Measurements from ENCODE around the gene LRRC32.

LRRC32 gene

DNA sequence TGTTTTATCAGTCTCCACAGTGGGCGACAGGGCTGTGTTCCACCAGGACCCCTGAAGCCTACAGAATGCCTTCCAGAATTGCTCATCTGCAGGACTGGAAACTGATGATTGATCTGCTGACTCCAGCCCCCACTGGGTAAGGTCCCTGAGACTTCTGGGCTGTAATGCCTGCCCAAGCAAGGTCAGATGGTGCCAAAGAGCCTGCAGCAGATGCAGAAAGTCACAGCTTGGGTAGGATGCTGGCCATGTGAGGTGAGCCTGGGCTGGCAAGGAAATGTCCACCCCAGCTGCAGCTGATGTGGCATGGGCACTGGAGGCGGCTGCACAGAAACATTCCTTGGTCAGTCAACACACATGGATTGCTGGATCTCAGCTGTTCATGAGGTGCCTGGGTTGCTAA lies 30.9 kb downstream of the LRRC32 start:
- TF ChIP-seq, protein P1, sequence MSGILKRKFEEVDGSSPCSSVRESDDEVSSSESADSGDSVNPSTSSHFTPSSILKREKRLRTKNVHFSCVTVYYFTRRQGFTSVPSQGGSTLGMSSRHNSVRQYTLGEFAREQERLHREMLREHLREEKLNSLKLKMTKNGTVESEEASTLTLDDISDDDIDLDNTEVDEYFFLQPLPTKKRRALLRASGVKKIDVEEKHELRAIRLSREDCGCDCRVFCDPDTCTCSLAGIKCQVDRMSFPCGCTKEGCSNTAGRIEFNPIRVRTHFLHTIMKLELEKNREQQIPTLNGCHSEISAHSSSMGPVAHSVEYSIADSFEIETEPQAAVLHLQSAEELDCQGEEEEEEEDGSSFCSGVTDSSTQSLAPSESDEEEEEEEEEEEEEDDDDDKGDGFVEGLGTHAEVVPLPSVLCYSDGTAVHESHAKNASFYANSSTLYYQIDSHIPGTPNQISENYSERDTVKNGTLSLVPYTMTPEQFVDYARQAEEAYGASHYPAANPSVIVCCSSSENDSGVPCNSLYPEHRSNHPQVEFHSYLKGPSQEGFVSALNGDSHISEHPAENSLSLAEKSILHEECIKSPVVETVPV (CRISPR knock-in tag; IDR thresholded peaks at IDR 0.05) = no peak
- TF ChIP-seq CSDC2 (CRISPR knock-in tag; IDR thresholded peaks at IDR 0.05) (no peak), TCF4 (CRISPR knock-in tag; IDR thresholded peaks at IDR 0.05; ENCODE audit: borderline replicate concordance) (no peak)
- ATAC-seq = no peak

DNA sequence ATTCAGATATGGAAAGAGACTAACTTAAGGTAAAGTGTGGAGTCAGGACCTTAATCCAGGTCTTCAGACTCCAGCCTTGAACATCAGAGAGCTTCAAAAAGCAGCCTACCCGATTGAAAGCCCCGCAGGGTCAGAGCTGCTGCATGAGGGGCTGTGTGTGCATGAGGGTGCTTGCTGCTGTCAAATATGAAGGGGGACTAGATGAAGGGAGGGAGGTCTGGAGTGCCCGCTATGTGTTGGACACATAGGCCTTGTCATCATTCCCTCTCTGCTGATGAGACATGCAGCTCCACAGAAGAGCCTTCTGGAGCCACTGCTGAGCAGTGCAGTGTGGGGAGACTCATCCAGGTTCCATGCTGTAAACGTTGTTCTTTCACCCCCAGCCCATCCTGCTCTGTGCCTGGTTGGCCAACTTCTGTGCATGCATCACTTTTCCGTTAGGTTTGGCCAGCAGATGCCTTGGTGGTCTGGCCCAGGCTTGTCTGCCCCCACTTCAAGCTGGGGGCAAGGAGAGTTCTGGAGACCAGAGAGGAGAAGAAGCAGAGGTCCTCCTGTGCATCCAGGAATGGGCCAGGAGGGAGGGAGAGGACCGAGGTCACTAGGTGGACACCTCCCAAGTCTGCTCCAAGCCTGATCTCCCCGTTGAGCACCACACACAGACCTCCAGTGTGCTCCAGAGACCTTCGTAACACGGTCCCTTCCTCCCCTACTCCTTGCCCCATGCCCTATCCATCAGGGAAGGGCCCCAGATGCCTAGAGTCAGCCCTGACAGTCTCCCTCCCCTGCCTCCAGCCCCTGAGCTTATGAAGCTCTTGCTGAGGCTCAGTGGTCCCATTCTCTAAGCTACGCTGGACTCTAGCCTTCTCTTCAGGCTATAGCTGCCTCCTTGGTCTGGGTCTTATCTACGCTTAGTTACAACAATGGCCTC lies 32.0 kb downstream of the LRRC32 start:
- no peak for ATAC-seq
- TF ChIP-seq GLIS3 (CRISPR knock-in tag; IDR thresholded peaks at IDR 0.05) (no peak), ZNF8 (CRISPR knock-in tag; IDR thresholded peaks at IDR 0.05) (no peak), ZNF70 (CRISPR knock-in tag; IDR thresholded peaks at IDR 0.05) (no peak), TOX (CRISPR knock-in tag; IDR thresholded peaks at IDR 0.05; ENCODE audit: borderline replicate concordance) (no peak), RARB (CRISPR knock-in tag; IDR thresholded peaks at IDR 0.05) (no peak), BACH2 (CRISPR knock-in tag; IDR thresholded peaks at IDR 0.05; ENCODE audit: borderline replicate concordance) (no peak), ESRRG (CRISPR knock-in tag; IDR thresholded peaks at IDR 0.05) (no peak), ISL1 (CRISPR knock-in tag; IDR thresholded peaks at IDR 0.05) (no peak), TCF4 (CRISPR knock-in tag; IDR thresholded peaks at IDR 0.05; ENCODE audit: borderline replicate concordance) (no peak), SNAI2 (CRISPR knock-in tag; IDR thresholded peaks at IDR 0.05) (no peak), ZFP3 (CRISPR knock-in tag; IDR thresholded peaks at IDR 0.05) (no peak), PPARA (CRISPR knock-in tag; IDR thresholded peaks at IDR 0.05; ENCODE audit: borderline replicate concordance) (no peak), ZNF565 (CRISPR knock-in tag; conservative IDR thresholded peaks at IDR 0.05; ENCODE audit: low read depth) (no peak)
- TF ChIP-seq, protein P2, sequence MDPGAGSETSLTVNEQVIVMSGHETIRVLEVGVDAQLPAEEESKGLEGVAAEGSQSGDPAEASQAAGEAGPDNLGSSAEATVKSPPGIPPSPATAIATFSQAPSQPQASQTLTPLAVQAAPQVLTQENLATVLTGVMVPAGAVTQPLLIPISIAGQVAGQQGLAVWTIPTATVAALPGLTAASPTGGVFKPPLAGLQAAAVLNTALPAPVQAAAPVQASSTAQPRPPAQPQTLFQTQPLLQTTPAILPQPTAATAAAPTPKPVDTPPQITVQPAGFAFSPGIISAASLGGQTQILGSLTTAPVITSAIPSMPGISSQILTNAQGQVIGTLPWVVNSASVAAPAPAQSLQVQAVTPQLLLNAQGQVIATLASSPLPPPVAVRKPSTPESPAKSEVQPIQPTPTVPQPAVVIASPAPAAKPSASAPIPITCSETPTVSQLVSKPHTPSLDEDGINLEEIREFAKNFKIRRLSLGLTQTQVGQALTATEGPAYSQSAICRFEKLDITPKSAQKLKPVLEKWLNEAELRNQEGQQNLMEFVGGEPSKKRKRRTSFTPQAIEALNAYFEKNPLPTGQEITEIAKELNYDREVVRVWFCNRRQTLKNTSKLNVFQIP (CRISPR knock-in tag; IDR thresholded peaks at IDR 0.05; ENCODE audit: borderline replicate concordance, low read depth) = no peak
- TF ChIP-seq, protein P3, sequence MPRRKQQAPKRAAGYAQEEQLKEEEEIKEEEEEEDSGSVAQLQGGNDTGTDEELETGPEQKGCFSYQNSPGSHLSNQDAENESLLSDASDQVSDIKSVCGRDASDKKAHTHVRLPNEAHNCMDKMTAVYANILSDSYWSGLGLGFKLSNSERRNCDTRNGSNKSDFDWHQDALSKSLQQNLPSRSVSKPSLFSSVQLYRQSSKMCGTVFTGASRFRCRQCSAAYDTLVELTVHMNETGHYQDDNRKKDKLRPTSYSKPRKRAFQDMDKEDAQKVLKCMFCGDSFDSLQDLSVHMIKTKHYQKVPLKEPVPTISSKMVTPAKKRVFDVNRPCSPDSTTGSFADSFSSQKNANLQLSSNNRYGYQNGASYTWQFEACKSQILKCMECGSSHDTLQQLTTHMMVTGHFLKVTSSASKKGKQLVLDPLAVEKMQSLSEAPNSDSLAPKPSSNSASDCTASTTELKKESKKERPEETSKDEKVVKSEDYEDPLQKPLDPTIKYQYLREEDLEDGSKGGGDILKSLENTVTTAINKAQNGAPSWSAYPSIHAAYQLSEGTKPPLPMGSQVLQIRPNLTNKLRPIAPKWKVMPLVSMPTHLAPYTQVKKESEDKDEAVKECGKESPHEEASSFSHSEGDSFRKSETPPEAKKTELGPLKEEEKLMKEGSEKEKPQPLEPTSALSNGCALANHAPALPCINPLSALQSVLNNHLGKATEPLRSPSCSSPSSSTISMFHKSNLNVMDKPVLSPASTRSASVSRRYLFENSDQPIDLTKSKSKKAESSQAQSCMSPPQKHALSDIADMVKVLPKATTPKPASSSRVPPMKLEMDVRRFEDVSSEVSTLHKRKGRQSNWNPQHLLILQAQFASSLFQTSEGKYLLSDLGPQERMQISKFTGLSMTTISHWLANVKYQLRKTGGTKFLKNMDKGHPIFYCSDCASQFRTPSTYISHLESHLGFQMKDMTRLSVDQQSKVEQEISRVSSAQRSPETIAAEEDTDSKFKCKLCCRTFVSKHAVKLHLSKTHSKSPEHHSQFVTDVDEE (CRISPR knock-in tag; IDR thresholded peaks at IDR 0.05) = no peak
- TF ChIP-seq, protein P4, sequence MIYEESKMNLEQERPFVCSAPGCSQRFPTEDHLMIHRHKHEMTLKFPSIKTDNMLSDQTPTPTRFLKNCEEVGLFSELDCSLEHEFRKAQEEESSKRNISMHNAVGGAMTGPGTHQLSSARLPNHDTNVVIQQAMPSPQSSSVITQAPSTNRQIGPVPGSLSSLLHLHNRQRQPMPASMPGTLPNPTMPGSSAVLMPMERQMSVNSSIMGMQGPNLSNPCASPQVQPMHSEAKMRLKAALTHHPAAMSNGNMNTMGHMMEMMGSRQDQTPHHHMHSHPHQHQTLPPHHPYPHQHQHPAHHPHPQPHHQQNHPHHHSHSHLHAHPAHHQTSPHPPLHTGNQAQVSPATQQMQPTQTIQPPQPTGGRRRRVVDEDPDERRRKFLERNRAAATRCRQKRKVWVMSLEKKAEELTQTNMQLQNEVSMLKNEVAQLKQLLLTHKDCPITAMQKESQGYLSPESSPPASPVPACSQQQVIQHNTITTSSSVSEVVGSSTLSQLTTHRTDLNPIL (CRISPR knock-in tag; IDR thresholded peaks at IDR 0.05; ENCODE audit: low read depth) = no peak
- TF ChIP-seq, protein P5, sequence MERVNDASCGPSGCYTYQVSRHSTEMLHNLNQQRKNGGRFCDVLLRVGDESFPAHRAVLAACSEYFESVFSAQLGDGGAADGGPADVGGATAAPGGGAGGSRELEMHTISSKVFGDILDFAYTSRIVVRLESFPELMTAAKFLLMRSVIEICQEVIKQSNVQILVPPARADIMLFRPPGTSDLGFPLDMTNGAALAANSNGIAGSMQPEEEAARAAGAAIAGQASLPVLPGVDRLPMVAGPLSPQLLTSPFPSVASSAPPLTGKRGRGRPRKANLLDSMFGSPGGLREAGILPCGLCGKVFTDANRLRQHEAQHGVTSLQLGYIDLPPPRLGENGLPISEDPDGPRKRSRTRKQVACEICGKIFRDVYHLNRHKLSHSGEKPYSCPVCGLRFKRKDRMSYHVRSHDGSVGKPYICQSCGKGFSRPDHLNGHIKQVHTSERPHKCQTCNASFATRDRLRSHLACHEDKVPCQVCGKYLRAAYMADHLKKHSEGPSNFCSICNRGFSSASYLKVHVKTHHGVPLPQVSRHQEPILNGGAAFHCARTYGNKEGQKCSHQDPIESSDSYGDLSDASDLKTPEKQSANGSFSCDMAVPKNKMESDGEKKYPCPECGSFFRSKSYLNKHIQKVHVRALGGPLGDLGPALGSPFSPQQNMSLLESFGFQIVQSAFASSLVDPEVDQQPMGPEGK (CRISPR knock-in tag; IDR thresholded peaks at IDR 0.05; ENCODE audit: borderline replicate concordance) = no peak

DNA sequence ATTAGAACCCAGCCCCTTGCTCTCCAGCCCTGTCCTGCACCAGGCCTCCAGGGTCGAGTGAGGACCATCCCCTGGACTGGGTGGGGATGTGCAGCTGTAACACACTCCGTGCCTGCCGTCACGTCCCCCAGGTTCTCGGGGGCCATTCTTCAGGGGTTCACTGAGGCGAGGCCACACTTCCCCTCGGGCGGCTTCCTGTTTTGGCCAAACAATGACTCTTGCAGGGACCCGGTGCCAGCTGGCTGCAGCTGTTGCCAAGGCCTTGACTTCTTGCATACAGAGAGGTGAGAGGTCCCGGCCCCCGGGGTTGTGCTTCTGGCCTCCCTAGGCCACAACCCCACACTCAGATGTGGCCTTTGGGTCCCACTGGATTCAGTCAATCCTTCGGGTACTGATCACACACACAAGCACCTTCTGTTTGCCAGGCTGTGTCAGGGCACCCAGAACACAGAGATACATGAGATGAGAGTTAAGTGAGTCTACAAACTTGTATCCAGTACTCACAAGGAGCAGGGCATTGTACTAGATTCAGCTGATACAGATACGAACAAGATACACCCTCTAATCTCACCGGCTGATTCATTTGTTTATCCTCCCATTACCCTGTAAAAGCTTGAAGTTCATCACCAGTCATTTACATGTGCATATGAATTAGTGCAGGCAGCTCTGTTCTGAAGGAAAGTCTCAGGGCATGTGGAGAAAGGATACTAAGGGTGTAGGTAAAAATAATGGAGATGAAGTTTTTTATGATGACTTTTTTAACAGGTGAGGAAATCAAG lies 32.9 kb downstream of the LRRC32 start:
- ATAC-seq = no peak
- TF ChIP-seq, protein P2 (CRISPR knock-in tag; IDR thresholded peaks at IDR 0.05; ENCODE audit: borderline replicate concordance, low read depth) = no peak
- TF ChIP-seq BACH2 (CRISPR knock-in tag; IDR thresholded peaks at IDR 0.05; ENCODE audit: borderline replicate concordance) (no peak), OSR1 (CRISPR knock-in tag; IDR thresholded peaks at IDR 0.05) (no peak), RARB (CRISPR knock-in tag; IDR thresholded peaks at IDR 0.05) (no peak), ZFP30 (CRISPR knock-in tag; IDR thresholded peaks at IDR 0.05) (no peak), TOX (CRISPR knock-in tag; IDR thresholded peaks at IDR 0.05; ENCODE audit: borderline replicate concordance) (no peak), SNAI2 (CRISPR knock-in tag; IDR thresholded peaks at IDR 0.05) (no peak), ESRRG (CRISPR knock-in tag; IDR thresholded peaks at IDR 0.05) (no peak), ARNTL (CRISPR knock-in tag; IDR thresholded peaks at IDR 0.05; ENCODE audit: borderline replicate concordance, low read depth) (no peak), PPARA (CRISPR knock-in tag; IDR thresholded peaks at IDR 0.05; ENCODE audit: borderline replicate concordance) (no peak), ZFP3 (CRISPR knock-in tag; IDR thresholded peaks at IDR 0.05) (no peak), CSDC2 (CRISPR knock-in tag; IDR thresholded peaks at IDR 0.05) (no peak), ISL1 (CRISPR knock-in tag; IDR thresholded peaks at IDR 0.05) (no peak)
- TF ChIP-seq, protein P1 (CRISPR knock-in tag; IDR thresholded peaks at IDR 0.05) = no peak

Measured in SK-N-SH treated with all-trans-retinoic acid at 6 μM for 48 hours (cell line).